ENCODE data around the gene SLC20A1.

Gene SLC20A1

DNA sequence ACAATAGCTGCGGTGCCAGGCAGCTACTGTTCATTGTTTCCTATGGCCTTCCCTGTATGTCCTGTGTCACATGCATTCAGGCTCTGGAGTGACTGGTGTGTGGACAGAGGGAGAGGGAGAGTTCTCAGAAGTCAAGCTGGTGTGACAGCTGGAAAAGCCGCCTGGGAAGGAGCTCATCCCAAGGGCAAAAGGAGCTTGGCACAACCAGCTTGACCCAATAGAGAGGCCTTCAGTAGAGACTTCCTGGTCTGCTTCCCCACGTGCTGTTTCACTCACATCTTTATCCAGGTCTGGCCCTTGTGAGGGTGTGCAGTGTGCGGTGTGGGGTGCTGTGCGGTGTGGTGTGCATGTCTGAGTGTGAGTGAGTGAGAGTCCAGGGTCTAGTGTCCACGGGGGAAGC is 64.0 kb downstream of the SLC20A1 start:
- ATAC-seq (no peak), DNase-seq (no peak)

DNA sequence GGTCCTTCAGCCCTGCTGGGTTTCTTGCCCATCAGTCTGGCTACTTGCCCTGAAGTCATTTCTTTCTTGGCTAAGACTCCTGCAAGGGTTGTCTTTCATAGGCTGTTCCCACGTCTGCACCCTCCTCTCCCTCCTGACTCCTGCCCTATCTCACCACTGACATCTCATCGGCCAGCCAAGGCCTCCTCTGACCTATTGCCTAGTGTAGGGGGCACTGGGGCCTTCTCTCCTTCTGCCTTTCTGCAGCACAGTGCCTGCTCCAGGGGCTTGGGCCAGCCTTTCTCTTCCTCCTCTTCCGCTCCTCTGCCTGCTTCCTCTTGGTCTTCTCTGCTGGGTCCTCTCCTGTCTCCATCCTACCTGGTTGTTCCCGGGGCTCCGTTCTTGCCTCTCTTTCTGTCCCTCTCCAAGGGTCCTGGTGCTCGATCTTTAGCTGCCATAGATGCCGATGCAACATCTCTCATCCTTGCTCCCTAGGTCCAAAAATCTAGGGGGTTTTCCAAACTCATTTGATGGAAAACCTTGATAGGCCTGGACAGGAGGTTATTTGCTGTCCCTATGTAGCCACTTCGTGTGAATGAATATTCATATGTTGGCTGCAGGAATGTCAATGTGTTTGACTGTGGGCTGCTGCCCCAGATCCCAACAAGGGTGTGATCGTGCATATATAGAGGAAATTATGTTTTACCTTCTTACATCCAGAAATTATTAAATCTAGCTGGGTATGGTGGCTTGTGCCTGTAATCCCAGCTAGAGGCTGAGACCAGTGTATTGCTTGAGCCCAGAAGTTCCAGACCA is 65.4 kb downstream of the SLC20A1 start:
- no peak for DNase-seq
- no peak for ATAC-seq

GRCh38 chr2:112712465-112712864 is 66.7 kb downstream of the SLC20A1 start:
- ATAC-seq, result no peak
- DNase-seq, result no peak

DNA sequence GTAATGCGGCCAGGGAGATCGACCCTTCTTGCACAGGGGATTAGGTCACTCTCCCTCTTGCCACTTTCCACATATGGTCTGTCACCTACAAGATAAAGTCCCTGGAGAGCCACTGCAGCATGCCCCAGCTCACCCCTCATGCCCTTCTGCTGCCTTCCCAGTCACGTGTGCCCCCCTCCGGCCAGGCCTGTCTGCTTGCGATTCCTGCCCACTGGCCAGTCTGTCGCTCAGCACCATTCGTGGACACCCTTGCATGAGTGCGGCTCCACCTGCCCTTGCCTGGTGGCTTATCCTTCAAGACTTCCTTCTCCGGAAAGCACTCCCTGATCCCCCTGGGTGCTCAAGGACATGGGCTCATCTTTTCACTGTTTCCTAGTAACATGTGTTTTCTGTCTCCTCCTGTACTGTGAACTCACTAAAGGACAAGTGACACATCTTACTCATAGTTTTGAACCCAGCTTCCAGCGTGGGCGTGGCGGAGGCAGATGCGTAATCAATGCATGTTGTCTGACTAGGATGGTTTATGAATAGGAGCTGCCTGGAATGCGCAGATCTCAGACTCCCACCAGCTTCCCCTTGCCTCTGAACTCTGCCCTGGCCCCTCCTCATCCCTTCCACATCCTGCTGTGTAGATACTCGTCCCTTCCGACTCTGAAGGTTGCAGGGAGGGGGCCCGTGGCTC is 67.3 kb downstream of the SLC20A1 start:
- peak; percentile 37 for ATAC-seq
- DNase-seq, result peak; percentile 47

All from stimulated activated naive CD8-positive, alpha-beta T cell treated with anti-CD3 and anti-CD28 coated beads, Interleukin-15, Interleukin-2, amounts not matched to agents 100 U/mL and 50 U/mL, for 24 hours (primary cell).